HG03039 (cell line): ENCODE measurements around the gene TMEM63B.
"Not testable (repeated sequence)": the region's sequence is repeated elsewhere in the genome, so short reads cannot be mapped to it uniquely, and the experiment has no call there.

Experiments
- ATAC-seq: cut with Tn5 transposase; IDR thresholded peaks from one replicate; pipeline ENCODE4 v1.9.1; 2021; ENCODE audit warnings: mild to moderate bottlenecking, moderate library complexity; ENCODE audit not compliant: unreplicated experiment

Gene TMEM63B

GRCh38 chr6:44142835-44143234 lies 15.5 kb downstream of the TMEM63B start:
- ATAC-seq = no peak

DNA sequence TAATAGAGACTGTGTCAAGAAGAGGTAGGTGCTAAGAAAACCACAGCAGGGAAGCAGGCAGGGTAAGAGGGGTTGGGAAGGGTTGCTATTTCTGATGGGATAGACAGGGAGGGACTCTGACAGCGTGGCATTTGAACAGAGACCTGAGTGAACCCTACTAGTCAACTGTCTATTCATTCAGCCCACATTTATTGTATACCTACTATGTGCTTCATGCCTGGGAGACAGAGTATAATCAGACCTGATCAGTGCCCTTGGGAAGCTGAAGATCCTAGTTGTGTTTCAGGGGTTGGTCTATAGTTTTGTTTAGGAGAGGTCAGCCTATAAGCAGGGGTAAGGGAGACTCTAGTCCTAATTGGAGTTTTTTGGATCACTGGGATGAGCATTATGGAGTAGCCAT lies 16.4 kb downstream of the TMEM63B start:
- no peak for ATAC-seq

DNA sequence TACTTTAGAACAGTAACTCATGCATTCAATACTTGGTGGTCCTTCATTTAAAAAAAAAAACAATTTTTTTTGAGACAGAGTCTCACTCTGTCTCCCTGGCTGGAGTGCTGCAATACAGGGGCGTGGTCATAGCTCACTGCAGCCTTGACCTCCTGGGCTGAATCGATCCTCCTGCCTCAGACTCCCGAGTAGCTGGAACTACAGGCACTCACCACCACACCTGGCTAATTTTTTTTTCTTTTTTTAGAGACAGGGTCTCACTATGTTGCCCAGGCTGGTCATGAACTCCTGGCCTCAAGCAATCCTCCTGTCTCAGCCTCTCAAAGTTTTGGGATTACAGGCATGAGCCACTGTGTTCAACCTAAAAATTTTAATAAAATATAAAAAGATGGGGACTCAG lies 17.2 kb downstream of the TMEM63B start:
- ATAC-seq = not testable (repeated sequence)

DNA sequence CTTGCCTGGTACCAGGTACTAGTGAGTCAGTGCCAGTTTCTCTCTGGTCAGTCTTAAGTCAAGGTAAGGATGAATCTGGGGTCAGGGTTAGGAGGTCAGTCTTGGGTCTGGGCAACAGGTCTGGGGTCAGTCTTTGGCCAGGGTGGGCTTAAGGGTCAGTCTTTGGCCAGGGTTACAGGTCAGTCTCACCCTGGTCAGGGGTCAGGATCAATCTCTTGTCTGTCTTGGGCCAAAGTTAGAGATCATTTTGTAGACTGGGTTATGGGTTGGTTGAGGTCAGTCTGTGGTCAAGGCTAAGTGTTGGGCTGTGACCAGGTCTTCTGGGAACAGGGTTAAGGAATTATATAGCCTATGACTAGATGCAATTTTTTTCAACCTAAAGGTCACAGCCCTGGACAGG lies 18.5 kb downstream of the TMEM63B start:
- ATAC-seq = no peak

- ATAC-seq = no peak
These were observed 19.3 kb downstream of the TMEM63B start for GRCh38 chr6:44146685-44147084.

- ATAC-seq = no peak
These were observed 19.9 kb downstream of the TMEM63B start for GRCh38 chr6:44147256-44147655.

GRCh38 chr6:44148306-44148705 lies 21.0 kb downstream of the TMEM63B start:
- no peak for ATAC-seq

DNA sequence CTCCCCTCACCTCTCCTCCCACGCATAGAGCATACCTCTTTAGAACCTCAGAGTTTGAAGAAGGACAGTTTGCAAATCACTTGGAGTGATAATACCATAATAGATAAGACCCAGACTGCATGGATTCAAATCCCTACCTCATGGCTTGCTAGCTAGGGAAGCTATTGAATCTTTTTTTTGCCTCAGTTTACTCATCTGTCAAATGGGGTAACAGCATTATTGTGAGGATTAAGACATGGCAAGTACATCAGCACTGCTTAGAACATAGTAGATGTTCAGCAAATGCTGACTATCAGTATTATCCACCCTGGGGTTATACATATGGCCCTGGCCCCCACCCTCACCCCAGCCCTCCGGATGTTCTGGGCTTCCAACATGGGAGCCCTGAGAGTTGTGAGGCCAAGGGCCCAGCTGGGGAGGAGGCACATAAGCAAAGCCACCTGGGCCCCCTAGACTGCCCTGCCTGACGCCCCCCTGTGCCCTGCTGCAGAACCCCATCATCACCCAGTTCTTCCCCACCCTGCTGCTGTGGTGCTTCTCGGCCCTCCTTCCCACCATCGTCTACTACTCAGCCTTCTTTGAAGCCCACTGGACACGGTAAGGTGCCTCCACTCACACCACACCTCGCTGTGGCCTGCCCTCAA lies 22.1 kb downstream of the TMEM63B start:
- no peak for ATAC-seq

- no peak for ATAC-seq
These were observed 23.1 kb downstream of the TMEM63B start for GRCh38 chr6:44150317-44150917.

GRCh38 chr6:44151348-44152108 lies 24.2 kb downstream of the TMEM63B start:
- ATAC-seq = no peak

- no peak for ATAC-seq
These were observed 24.7 kb downstream of the TMEM63B start for GRCh38 chr6:44152109-44152461.

- ATAC-seq = no peak
These were observed 25.2 kb downstream of the TMEM63B start for GRCh38 chr6:44152533-44152932.

DNA sequence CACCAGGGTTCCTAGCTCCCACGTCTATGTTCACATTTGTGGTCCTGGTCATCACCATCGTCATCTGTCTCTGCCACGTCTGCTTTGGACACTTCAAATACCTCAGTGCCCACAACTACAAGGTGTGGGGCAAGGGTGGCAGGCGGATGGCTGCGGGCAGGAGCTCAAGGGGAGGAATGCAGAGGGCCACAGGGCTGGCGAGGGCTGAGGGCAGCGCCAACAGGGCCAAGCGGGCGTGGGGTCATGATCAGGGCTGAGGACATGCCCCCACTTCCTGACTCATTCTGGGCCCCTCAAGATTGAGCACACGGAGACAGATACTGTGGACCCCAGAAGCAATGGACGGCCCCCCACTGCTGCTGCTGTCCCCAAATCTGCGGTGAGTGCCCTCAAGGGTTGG lies 26.7 kb downstream of the TMEM63B start:
- no peak for ATAC-seq

- no peak for ATAC-seq
These were observed 29.3 kb downstream of the TMEM63B start for GRCh38 chr6:44156494-44157151.

DNA sequence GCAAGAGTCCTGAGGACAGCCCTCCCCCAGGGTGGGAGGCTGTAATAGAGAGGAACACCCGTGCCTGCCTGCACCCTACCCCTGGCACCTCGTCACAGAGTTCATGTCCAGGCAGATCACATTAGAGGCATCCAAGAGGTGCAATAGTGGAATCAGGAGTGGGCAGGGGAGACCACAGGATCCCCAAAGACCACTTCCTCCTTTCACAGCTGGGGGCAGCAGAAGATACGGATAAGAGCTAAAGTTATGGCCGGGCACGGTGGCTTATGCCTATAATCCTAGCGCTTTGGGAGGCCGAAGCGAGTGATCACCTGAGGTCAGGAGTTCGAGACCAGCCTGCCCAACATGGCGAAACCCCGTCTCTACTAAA lies 29.8 kb downstream of the TMEM63B start:
- no peak for ATAC-seq

- no peak for ATAC-seq
These were observed 31.4 kb downstream of the TMEM63B start, which contains the start of gene CAPN11 for GRCh38 chr6:44158770-44159228. TSS of gene CAPN11 (plus strand) at chr6:44158820. CDS start at chr6:44158849, 29 bp downstream.

- no peak for ATAC-seq
These were observed 34.6 kb downstream of the TMEM63B start for GRCh38 chr6:44161997-44162338.

DNA sequence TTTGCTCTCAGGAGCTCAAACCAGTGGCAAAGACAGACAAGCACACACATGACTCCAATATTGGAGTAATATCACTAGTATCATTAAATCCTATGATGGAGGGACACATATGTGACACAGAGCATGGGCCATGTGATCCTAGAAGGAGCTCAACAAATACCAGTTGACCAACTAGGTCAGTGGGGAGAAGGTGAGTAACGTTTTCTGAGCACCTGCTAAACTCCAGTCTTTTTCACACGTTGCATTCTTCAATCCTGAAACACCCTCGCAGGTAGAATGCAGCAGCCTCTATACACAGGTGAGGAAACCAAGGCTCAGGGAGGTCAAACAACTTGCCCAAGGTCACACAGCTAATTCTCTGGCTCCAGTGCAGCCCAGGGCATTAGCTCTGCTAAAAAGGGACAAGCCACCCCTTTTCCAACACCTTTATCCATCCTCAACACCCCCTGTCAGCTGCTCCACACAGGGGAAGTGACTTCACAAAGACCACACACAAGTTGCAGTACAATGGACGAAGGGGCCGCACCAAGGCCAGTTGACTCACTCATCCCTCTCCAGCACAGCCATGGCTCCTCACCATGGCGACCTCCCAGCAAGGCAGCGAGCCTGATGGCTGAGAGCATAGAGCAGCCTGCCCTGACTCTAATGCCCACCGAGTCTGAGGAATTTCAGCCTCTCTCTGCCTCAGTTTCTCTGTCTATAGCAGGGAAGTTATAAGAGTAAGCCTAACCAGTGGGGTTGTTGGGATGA lies 35.7 kb downstream of the TMEM63B start:
- no peak for ATAC-seq

DNA sequence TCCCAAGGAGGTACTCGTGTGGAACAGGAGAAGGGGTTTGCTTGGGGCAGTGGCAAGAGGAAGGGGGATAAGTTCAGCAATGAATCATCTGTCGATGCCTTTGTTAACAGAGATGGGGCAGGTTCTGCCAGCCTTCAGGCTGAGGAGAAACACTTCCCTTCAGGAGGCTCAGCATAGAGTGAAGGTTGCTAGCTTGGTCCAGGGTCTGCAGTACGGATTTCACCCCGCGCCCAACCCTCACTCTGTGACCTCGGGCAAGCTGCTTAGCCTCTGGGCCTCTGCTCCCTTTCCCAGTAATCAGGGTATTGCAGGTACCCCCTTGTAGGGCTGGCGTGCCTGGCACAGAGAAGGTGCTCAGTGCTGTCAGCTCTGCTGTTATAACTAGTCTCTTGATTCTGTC lies 38.8 kb downstream of the TMEM63B start:
- ATAC-seq = no peak

GRCh38 chr6:44166591-44167184 lies 39.3 kb downstream of the TMEM63B start:
- no peak for ATAC-seq

DNA sequence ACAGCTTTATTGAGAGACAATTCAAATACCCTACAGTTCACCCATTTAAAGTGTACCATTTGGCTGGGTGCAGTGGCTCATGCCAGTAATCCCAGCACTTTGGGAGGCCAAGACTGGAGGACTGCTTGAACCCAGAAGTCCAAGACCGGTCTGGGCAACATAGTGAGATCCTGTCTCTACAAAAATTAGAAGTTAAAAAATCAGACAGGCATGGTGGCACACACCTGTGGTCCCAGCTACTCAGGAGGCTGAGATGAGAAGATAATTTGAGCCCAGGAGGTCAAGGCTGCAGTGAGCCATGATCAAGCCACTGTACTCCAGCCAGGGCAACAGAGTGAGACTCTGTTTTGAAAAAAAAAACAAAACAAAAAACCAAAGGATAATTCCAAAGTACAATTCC lies 40.2 kb downstream of the TMEM63B start:
- no peak for ATAC-seq
